Spleen (tissue), 7 donors: ENCODE results near the gene CRB3.

Experiments used
- POLR2A ChIP-seq, 3 donors: fragments of 450-650 bp; IDR thresholded peaks; one replicate each; pipeline ENCODE4 v1.5.1; 2017; ENCODE audit warnings: antibody characterized with exemption in 3 of 3, mild to moderate bottlenecking in 1 of 3
- POLR2AphosphoS5 ChIP-seq, 3 donors: sonication (generic); formaldehyde crosslinking; IDR thresholded peaks; one replicate each; pipeline ENCODE4 v1.5.1; 2017; ENCODE audit warnings: antibody characterized with exemption in 3 of 3
- TF ChIP-seq, protein P1 (sequence below), 11 experiments: fragments of 200-600 bp in 7 of 11; fragments of 450-650 bp in 4 of 11; sonication (generic) in 4 of 11; IDR thresholded peaks in 8 of 11; conservative IDR thresholded peaks in 3 of 11; 1 replicate in 7 of 11; 2 replicates in 4 of 11; pipeline versions ENCODE4 v1.4.0 to v1.8.0; 2016 to 2021; ENCODE audit warnings: antibody characterized with exemption in 11 of 11, inconsistent platforms in 4 of 11, mild to moderate bottlenecking in 1 of 11
- donor health status: DM: no; HTN: no; CAD: no; lungs with moderate emphysema.
- donor health status: DM: no; HTN: no; CAD: no.
- donor health status: DM: no; HTN: no; CAD: no.

DNA sequence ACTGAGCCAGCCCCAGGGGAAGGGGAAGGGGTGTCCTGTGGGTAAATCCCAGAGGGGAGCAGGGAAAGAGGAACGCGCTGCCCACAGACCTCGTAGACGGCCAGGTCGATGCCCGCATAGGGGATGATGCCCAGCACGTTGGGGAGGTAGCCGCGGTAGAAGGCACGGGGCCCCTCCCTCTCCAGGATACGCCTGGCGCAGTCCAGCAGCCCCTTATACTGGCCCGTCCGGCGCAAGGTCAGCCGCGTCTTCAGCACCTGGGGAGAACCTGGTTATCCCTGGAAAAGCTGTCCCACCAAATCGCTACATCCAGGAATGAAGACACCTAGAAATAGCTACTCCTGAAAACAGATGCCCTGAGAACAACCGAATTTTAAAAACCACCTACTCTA lies 11.9 kb upstream of the CRB3 start:
- TF ChIP-seq POLR2AphosphoS5 (IDR thresholded peaks at IDR 0.05), result no peak
- TF ChIP-seq POLR2A (IDR thresholded peaks at IDR 0.05), result no peak
- TF ChIP-seq, protein P1, sequence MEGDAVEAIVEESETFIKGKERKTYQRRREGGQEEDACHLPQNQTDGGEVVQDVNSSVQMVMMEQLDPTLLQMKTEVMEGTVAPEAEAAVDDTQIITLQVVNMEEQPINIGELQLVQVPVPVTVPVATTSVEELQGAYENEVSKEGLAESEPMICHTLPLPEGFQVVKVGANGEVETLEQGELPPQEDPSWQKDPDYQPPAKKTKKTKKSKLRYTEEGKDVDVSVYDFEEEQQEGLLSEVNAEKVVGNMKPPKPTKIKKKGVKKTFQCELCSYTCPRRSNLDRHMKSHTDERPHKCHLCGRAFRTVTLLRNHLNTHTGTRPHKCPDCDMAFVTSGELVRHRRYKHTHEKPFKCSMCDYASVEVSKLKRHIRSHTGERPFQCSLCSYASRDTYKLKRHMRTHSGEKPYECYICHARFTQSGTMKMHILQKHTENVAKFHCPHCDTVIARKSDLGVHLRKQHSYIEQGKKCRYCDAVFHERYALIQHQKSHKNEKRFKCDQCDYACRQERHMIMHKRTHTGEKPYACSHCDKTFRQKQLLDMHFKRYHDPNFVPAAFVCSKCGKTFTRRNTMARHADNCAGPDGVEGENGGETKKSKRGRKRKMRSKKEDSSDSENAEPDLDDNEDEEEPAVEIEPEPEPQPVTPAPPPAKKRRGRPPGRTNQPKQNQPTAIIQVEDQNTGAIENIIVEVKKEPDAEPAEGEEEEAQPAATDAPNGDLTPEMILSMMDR (IDR thresholded peaks at IDR 0.05 in 8 of 11, conservative IDR thresholded peaks at IDR 0.05 in 3 of 11), result no peak
